HUES6 (cell line): ENCODE results near the gene KRT33A.
"Not testable (repeated sequence)": the region's sequence is repeated elsewhere in the genome, so short reads cannot be mapped to it uniquely, and the experiment has no call there.

Experiments used
- H3K27ac ChIP-seq: 2 replicates; pipeline ENCODE4 v1.7.0; 2013; ENCODE audit warnings: low read depth, mild to moderate bottlenecking, low read length, inconsistent platforms
- H3K27me3 ChIP-seq: 2 replicates; pipeline ENCODE4 v1.6.1; 2013; ENCODE audit warnings: low read length; ENCODE audit not compliant: control insufficient read depth, insufficient read depth
- H3K36me3 ChIP-seq: 2 replicates; pipeline ENCODE4 v1.6.1; 2013; ENCODE audit warnings: low read length; ENCODE audit not compliant: control insufficient read depth, insufficient read depth
- H3K4me1 ChIP-seq: 2 replicates; pipeline ENCODE4 v1.6.1; 2013; ENCODE audit warnings: low read length; ENCODE audit not compliant: control insufficient read depth, insufficient read depth
- H3K4me3 ChIP-seq: 2 replicates; pipeline ENCODE4 v1.5.1; 2013; ENCODE audit warnings: low read depth, low read length
- H3K9ac ChIP-seq: one replicate; pipeline ENCODE4 v1.6.1; 2013; ENCODE audit warnings: mild to moderate bottlenecking, low read length
- H3K9me3 ChIP-seq: 2 replicates; pipeline ENCODE4 v1.6.1; 2013; ENCODE audit warnings: low read depth, low read length; ENCODE audit not compliant: control insufficient read depth, insufficient read depth

KRT33A gene

GRCh38 chr17:41363881-41364280 is 13.3 kb upstream of the KRT33A start:
- Histone ChIP-seq H3K9ac (no peak overlapping the region), H3K4me1 (no peaks in the 10 kb centered on the region), H3K36me3 (no peaks in the 10 kb centered on the region), H3K27ac (no peak overlapping the region), H3K27me3 (no peaks in the 10 kb centered on the region), H3K4me3 (no peak overlapping the region), H3K9me3 (no peaks in the 10 kb centered on the region)

DNA sequence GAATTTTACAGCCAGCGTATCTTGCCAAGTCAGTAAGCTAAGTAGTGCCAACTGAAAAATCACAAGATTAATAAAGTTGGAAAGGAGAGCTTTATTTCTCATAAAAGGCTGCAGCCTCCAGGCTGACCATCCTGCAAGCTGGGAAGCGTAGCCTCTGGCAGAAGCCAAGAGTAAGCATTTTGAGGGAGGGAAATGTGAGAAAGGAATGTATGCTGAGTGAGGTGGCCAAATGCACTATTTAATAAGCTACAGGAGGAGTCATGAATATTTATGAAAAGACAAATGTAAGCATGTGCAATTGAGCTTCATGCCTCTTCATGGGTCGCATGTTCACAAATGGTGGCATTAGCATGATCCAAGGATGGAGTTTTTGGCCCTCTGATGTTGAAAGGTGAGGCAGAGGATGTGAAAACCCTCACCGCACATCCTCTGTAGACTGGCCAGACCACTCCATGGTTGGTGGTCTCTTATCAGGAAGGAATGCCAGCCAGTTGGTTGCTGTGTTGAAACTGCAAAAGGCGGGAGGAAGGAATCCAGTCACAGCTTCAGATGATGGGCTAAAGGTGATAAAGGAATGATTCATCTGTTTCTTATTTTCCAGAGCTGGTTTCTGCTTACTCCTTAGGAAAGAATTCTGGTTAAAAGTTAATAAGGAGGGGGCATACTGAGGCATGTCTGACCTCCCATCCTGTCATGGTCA is 9.8 kb upstream of the KRT33A start:
- H3K4me3 ChIP-seq: no peak overlapping the region
- H3K9ac ChIP-seq: no peak overlapping the region
- H3K27ac ChIP-seq: no peak overlapping the region
- no peaks in the 10 kb centered on the region for H3K4me1 ChIP-seq
- H3K9me3 ChIP-seq: no peaks in the 10 kb centered on the region
- no peaks in the 10 kb centered on the region for H3K36me3 ChIP-seq
- H3K27me3 ChIP-seq: no peaks in the 10 kb centered on the region

GRCh38 chr17:41354536-41354935 is 3.9 kb upstream of the KRT33A start:
- H3K4me3 ChIP-seq: no peak overlapping the region
- H3K27me3 ChIP-seq: no peaks in the 10 kb centered on the region
- H3K36me3 ChIP-seq: no peaks in the 10 kb centered on the region
- no peak overlapping the region for H3K9ac ChIP-seq
- H3K27ac ChIP-seq: no peak overlapping the region
- no peaks in the 10 kb centered on the region for H3K4me1 ChIP-seq
- no peaks in the 10 kb centered on the region for H3K9me3 ChIP-seq

GRCh38 chr17:41352597-41353366 is 2.2 kb upstream of the KRT33A start:
- H3K4me3 ChIP-seq: no peak overlapping the region
- no peaks in the 10 kb centered on the region for H3K4me1 ChIP-seq
- no peaks in the 10 kb centered on the region for H3K36me3 ChIP-seq

DNA sequence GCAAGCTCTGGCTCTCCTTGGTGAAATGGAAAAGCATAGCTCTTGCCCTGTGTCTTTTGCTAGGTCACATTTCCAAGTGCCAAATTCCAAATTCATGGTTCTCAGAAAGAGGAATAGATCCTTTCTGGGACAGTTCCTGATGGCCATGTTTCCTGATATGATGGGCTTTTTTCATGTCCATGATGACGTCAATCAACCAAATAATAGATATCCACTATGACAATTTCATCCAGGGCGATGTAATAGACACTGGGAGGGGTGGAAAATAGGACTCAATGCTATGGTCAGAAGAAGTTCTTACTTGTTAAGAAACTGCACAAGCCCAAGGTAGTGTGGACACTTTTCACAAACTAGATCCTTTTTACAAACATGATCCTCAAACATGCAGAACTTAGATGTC is 549 bp upstream of the KRT33A start:
- Histone ChIP-seq H3K36me3 (no peaks in the 10 kb centered on the region), H3K9me3 (no peaks in the 10 kb centered on the region), H3K27me3 (no peaks in the 10 kb centered on the region), H3K9ac (no peak overlapping the region), H3K4me3 (no peak overlapping the region), H3K4me1 (no peaks in the 10 kb centered on the region), H3K27ac (no peak overlapping the region)

More at GRCh38 chr17:41352597-41353366, 2.2 kb upstream of the KRT33A start:
- Histone ChIP-seq H3K27me3 (no peaks in the 10 kb centered on the region), H3K27ac (no peak overlapping the region), H3K9ac (no peak overlapping the region), H3K9me3 (no peaks in the 10 kb centered on the region)

DNA sequence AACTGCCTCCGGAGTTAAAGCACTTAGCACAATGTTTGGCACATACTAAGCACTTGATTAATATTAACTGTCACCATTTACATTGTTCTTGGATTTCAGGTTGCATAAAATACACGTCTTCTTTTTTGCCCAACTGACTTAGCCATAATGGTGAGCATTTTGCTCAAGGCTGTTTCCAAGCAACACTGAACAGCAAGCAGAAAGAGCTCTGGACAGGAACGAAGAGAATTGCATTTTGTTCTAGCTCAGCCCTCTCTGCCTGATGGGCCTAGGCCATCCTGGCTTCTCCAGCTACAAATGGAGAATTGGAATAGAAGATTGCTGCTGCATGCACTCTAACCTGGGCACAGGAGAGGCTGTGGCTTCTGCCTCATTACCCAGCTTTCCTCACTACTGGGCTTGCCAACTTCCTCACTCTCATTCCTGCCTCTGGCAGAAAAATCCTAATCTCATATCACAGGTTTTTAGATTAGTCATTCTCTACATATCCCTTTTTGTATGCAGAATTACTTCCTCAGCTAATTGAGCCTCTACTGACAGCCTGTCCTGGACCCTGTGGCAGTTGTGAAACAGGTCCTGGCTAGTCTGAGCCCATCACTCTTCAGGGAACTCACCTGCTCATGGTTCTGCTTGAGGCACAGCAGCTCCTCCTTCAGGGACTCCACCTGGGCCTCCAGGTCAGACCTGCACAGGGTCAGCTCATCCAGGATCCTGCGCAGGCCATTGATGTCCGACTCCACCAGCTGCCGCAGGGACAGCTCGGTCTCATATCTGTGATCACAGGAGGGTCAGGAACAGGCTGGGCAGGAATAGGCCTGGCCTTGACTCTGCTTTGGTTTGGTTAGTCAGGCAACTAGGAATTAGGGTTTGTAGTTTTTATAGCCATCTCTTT is 2.5 kb downstream of the KRT33A start:
- no peak overlapping the region for H3K27ac ChIP-seq
- H3K4me3 ChIP-seq: no peak overlapping the region
- H3K4me1 ChIP-seq: no peaks in the 10 kb centered on the region
- peaks cover 8% of the 10 kb centered on the region for H3K9me3 ChIP-seq
- H3K27me3 ChIP-seq: no peaks in the 10 kb centered on the region
- H3K36me3 ChIP-seq: no peaks in the 10 kb centered on the region
- no peak overlapping the region for H3K9ac ChIP-seq

DNA sequence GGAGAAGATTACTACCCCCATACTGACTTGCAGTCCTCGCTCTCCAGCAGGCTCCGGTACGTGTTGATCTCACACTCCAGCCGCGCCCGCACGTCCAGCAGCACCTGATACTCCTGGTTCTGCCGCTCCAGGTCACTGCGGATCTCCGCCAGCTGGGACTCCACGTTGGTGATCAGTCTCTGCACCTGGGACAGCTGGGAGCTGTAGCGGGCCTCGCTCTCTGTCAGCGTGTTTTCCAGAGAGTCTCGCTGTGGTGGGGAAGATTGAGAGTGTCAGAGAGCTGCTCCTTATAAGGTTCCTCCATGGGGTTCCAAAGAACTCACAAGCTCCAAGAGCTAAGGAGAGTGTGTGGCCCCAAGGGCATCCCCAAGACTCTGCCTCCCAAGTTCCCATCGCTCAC is 4.2 kb downstream of the KRT33A start:
- not testable (repeated sequence) for H3K27me3 ChIP-seq, H3K9ac ChIP-seq, H3K27ac ChIP-seq, H3K4me3 ChIP-seq, H3K36me3 ChIP-seq, H3K4me1 ChIP-seq
- peaks cover 23% of the 10 kb centered on the region for H3K9me3 ChIP-seq

- no peaks in the 10 kb centered on the region for H3K36me3 ChIP-seq
- no peak overlapping the region for H3K4me3 ChIP-seq
- no peaks in the 10 kb centered on the region for H3K27me3 ChIP-seq
- peaks cover 25% of the 10 kb centered on the region for H3K9me3 ChIP-seq
- no peaks in the 10 kb centered on the region for H3K4me1 ChIP-seq
- no peak overlapping the region for H3K9ac ChIP-seq
- H3K27ac ChIP-seq: no peak overlapping the region
Observed at GRCh38 chr17:41345992-41346391, 4.6 kb downstream of the KRT33A start.

DNA sequence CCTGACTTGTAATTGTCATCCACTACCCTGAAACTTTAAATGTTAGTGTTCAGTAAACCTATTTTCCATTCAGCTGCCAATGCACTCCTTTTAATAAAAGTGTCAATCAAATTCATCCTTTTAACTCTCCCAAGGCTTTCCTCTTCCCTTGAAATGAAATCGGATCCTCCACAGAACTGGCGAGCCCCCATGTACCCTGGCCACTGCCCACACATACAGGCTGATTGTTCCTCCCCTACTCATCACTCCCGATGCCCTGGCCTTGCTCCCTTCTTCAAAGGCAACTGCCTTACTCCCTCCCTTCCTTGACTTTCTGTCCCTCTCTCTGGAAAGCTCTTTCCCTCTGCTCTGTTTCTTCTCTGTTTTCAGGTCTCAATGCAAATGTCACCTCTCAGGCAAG is 7.6 kb downstream of the KRT33A start:
- Histone ChIP-seq H3K9ac (no peak overlapping the region), H3K27me3 (no peaks in the 10 kb centered on the region), H3K4me3 (no peak overlapping the region), H3K4me1 (no peaks in the 10 kb centered on the region), H3K27ac (no peak overlapping the region), H3K9me3 (peaks cover 27% of the 10 kb centered on the region), H3K36me3 (no peaks in the 10 kb centered on the region)

DNA sequence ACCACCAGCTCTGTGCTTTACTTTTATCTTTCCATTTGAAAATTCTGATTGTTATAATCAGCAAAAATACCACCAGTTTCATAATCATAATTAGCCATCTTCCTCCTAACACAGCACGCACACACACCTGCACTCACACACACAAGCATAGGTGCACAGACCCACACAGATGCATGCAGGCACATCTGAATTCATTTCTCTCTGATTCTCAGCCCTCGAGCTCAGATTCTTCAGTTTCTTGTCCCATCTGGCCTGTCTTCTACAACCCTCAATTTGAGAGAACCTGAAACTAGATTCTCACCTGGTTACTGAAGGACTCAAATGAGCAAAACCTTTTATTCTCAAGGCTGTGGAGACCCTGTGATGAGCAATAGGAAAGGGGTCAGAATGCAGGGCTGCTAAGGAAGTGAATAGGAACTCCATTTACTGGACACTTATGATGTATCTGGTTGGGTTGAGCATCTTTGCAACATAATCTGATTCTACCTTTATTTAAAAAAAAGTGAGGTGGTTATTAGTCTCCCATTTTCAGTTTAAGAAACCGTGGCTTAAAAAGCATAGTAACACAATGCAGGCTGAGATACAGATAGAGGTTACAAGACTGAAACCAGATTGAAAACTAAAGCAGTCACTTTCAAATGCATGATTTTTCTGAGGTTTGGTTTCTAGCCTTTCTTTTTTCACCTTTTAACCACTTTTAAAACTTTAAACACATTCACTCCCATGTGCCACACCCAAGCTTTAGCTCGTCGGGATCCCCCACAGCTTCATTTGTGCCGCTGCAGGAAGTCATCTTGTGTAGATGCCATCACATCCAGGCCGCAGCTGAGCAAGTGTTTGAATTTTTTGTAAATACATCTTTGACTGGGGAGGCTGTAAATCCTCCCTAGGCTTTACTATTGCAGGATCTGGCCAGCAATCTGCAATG is 9.4 kb downstream of the KRT33A start:
- Histone ChIP-seq H3K4me3 (no peak overlapping the region), H3K9me3 (peaks cover 27% of the 10 kb centered on the region), H3K27me3 (no peaks in the 10 kb centered on the region), H3K36me3 (no peaks in the 10 kb centered on the region), H3K9ac (no peak overlapping the region), H3K27ac (no peak overlapping the region), H3K4me1 (no peaks in the 10 kb centered on the region)
